Femur (tissue), 1 donor: Measurements from ENCODE around the gene WDR48.

ENCODE experiments used
- DNase-seq: peaks from one replicate; pipeline ENCODE4 v3.0.0-alpha.2; 2017

WDR48 gene

GRCh38 chr3:39140341-39140971 lies 88.6 kb downstream of the WDR48 start:
- DNase-seq: no peak

DNA sequence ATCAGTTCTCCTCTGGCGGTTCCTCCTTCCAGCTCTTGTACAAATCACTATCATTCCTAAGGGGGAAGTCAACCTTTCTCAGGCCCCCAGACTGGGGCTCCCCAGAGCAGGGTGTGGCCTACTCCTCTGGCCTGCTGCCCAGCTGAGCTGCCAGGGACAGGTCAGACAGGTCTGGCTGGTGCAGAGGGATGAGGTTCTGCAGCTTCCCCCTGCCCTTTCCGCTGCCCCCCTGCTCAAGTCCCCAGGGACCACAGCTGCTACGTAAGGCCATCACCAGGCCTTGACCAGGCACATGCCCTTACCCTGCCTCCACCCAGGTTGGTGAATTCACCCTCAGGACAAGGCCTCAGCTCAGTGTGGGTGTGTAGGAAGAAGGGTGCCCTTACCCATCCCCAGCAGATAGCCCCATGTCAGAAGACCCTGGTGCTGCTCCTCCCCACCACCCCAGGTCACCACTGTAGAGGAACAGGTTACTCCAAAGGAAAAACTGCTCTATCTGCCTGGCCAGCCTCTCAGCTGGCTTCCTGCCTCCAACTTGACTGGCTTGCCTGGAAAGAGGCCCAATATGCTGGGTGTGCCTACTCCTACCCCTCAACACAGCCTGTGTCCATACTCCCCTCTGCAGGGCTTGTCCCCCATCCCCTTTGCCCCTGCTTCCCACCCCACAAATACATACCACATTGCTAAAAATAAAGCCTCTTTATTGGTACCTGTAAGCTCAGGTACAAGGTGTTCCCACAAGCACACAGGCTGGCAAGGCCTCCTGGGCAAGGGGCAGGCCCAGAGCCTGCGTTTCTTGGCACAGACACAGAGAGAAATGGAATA lies 89.6 kb downstream of the WDR48 start:
- peak; percentile 64 for DNase-seq

- no peak for DNase-seq
Observed at GRCh38 chr3:39142067-39142466, 90.3 kb downstream of the WDR48 start.

DNA sequence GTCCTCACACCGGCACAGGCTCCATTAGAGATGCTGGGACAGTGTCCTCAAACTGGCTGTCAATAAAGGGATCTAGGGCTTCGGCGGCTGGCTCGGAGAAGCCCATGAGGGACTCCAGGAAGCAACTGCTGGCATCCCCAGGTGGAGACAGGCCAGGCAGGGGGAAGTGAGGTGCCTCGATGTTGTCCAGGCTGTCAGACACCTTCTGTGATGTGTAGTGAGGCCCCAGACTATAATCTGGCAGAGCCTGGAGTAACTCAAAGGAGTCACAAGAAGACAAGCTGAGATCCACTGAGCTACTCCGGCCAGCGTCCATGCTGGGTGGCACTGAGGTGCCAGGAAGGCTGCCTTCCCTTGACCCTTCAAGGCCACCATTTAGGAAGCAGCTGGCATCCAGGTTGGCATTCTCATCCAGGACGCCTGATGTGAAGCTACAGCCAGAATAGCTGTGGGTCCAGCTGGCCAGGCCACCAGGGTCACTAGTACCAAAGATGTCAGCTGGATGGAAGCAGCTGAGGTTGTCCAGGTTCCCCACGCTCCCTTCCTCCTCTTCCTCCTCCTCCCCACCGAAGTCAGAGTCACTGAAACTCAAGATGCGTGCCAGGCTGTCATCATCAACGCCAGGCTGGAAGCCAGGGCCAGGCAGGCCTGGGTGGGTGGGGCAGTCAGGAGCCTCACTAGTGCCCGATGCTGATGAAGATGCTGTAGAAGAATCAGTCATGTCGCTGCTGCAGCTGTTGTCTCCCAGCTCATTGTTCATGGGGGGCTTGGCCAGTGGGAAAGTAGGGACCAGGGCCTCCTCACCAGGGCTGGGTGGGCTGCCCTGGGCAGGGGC lies 91.5 kb downstream of the WDR48 start:
- DNase-seq: no peak

- DNase-seq: no peak
Observed at GRCh38 chr3:39144095-39144747, 92.4 kb downstream of the WDR48 start.

DNA sequence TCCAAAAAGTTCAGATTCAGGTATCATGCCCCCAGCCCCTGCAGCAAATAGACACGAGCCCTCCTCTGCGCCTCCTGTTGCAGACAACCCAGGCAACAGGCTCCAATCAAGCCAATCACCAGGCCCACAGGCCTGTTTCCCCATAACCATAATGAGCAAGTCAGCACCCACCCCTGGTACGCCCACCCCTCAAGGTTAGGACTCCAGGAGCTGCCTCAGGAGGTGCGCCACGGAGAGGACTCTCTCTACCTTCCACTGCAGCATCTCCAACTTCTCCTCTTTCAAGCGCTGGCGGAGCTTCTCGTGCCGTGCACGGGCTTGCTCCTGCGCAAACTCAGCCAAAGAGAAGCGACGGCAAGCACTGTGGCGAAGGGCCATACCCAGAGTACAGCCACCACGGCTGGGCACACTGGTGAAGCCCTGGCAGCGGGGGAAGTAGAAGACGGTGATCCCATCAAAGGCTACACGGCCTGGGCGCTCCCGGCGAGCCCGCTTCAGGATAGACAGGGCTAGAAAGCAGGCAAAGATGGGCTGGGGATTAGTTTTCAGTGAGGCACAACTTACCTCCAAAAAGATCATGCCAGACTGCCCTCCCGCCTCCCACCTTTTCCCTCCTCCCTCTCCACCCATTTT lies 93.0 kb downstream of the WDR48 start:
- no peak for DNase-seq

DNA sequence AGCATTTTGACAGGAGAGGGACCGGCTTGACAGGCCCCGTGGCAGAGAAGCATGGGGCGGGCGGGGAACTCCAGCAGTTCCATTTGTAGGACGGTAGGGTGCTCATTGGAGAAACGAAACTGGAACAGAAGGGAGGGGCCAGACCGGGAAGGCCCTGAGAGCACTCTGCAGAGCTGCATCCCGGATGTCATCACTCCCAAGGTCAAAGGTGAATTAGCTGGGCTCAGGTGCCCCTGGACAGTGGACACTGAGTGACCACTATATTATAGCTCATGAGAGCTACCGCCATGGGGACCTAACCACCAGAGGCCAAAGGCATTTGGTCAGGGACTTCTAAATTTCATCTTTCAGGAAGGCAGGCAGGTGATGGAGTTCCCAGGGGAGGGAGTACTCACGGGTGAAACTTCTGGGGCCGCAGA lies 94.3 kb downstream of the WDR48 start:
- DNase-seq: no peak
